H9 (cell line): ENCODE measurements around the gene CKS2. TPM values are rescaled to one million over a fixed set of nuclear protein-coding genes. Genes with fewer than 3 reads are reported as not detected.
"Not testable (repeated sequence)": the region's sequence is repeated elsewhere in the genome, so short reads cannot be mapped to it uniquely, and the experiment has no call there.

Source experiments
- DNase-seq: peaks from one replicate; pipeline ENCODE4 v3.0.0-alpha.2; 2017
- H2AFZ ChIP-seq: one replicate; pipeline ENCODE4 v1.6.1; 2013; ENCODE audit warnings: mild to moderate bottlenecking, low read length, control low read depth, moderate library complexity
- H2AK5ac ChIP-seq: 2 replicates; pipeline ENCODE4 v1.6.1; 2013; ENCODE audit warnings: low read length, control low read depth, mixed read lengths; ENCODE audit not compliant: insufficient read length
- H2BK120ac ChIP-seq: one replicate; pipeline ENCODE4 v1.6.1; 2013; ENCODE audit warnings: low read depth, mild to moderate bottlenecking, low read length, control low read depth, inconsistent platforms; ENCODE audit not compliant: poor library complexity, severe bottlenecking
- H2BK12ac ChIP-seq: 2 replicates; pipeline ENCODE4 v1.6.1; 2013; ENCODE audit warnings: low read length, control low read depth, mixed read lengths, low read depth; ENCODE audit not compliant: insufficient read length
- H2BK15ac ChIP-seq: 2 replicates; pipeline ENCODE4 v1.6.1; 2013; ENCODE audit warnings: low read depth, low read length, control low read depth
- H2BK20ac ChIP-seq: one replicate; pipeline ENCODE4 v1.6.1; 2013; ENCODE audit warnings: low read depth, mild to moderate bottlenecking, low read length, control low read depth, inconsistent platforms; ENCODE audit not compliant: poor library complexity, severe bottlenecking
- H2BK5ac ChIP-seq: 2 replicates; pipeline ENCODE4 v1.6.1; 2013; ENCODE audit warnings: low read length, control low read depth, mixed read lengths; ENCODE audit not compliant: insufficient read length
- H3K14ac ChIP-seq: 2 replicates; pipeline ENCODE4 v1.6.1; 2013; ENCODE audit warnings: low read length, control low read depth; ENCODE audit not compliant: insufficient read depth
- H3K18ac ChIP-seq: 2 replicates; pipeline ENCODE4 v1.6.1; 2013; ENCODE audit warnings: low read depth, mild to moderate bottlenecking, mixed read lengths, low read length, control low read depth; ENCODE audit not compliant: insufficient read length
- H3K23ac ChIP-seq: 2 replicates; pipeline ENCODE4 v1.6.1; 2013; ENCODE audit warnings: low read length, control low read depth, mixed read lengths, low read depth; ENCODE audit not compliant: insufficient read length
- H3K23me2 ChIP-seq: 2 replicates; pipeline ENCODE4 v1.6.1; 2013; ENCODE audit warnings: low read depth, mild to moderate bottlenecking, mixed read lengths, low read length, control low read depth; ENCODE audit not compliant: insufficient read length, poor library complexity, severe bottlenecking
- H3K27ac ChIP-seq: 2 replicates; pipeline ENCODE4 v1.5.1; 2013; ENCODE audit warnings: low read length, control low read depth, mixed read lengths, low read depth; ENCODE audit not compliant: insufficient read length
- H3K27me3 ChIP-seq: 2 replicates; pipeline ENCODE4 v1.6.1; 2013; ENCODE audit warnings: low read length, control low read depth, inconsistent platforms; ENCODE audit not compliant: insufficient read depth
- H3K4ac ChIP-seq: 2 replicates; pipeline ENCODE4 v1.6.1; 2013; ENCODE audit warnings: low read depth, mild to moderate bottlenecking, control low read depth, inconsistent platforms, low read length, moderate library complexity
- H3K4me1 ChIP-seq: 2 replicates; pipeline ENCODE4 v1.6.1; 2013; ENCODE audit warnings: low read length, control low read depth, inconsistent platforms; ENCODE audit not compliant: insufficient read depth
- H3K4me2 ChIP-seq: 2 replicates; pipeline ENCODE4 v1.6.1; 2013; ENCODE audit warnings: low read length, control low read depth, mixed read lengths; ENCODE audit not compliant: insufficient read length, insufficient read depth
- H3K56ac ChIP-seq: 2 replicates; pipeline ENCODE4 v1.6.1; 2013; ENCODE audit warnings: low read depth, mild to moderate bottlenecking, mixed read lengths, low read length, control low read depth; ENCODE audit not compliant: insufficient read length
- H3K79me1 ChIP-seq: 2 replicates; pipeline ENCODE4 v1.6.1; 2013; ENCODE audit warnings: low read depth, mild to moderate bottlenecking, moderate library complexity, low read length, control low read depth, inconsistent platforms; ENCODE audit not compliant: insufficient read depth, poor library complexity, severe bottlenecking
- H3K79me2 ChIP-seq: 2 replicates; pipeline ENCODE4 v1.6.1; 2013; ENCODE audit warnings: low read length, control low read depth, inconsistent platforms; ENCODE audit not compliant: insufficient read depth
- H3K9ac ChIP-seq: 2 replicates; pipeline ENCODE4 v1.6.1; 2013; ENCODE audit warnings: low read length, control low read depth, mixed read lengths; ENCODE audit not compliant: insufficient read length; ENCODE audit errors: extremely low read depth
- H3K9me3 ChIP-seq: one replicate; pipeline ENCODE4 v1.6.1; 2013; ENCODE audit warnings: low read depth, low read length, inconsistent platforms; ENCODE audit not compliant: control insufficient read depth
- H3T11ph ChIP-seq: one replicate; pipeline ENCODE4 v1.6.1; 2013; ENCODE audit warnings: mild to moderate bottlenecking, low read length, control low read depth, inconsistent platforms
- H4K20me1 ChIP-seq: one replicate; pipeline ENCODE4 v1.6.1; 2013; ENCODE audit not compliant: control insufficient read depth, insufficient read length, insufficient read depth
- H4K5ac ChIP-seq: 2 replicates; pipeline ENCODE4 v1.6.1; 2013; ENCODE audit warnings: low read depth, mild to moderate bottlenecking, mixed read lengths, low read length, control low read depth; ENCODE audit not compliant: insufficient read length
- H4K8ac ChIP-seq: replicated peaks from 2 replicates; pipeline ENCODE4 v1.6.1; 2013; ENCODE audit warnings: low read length, control low read depth, mixed read lengths, low read depth; ENCODE audit not compliant: insufficient read length
- H4K91ac ChIP-seq: 2 replicates; pipeline ENCODE4 v1.6.1; 2013; ENCODE audit warnings: low read depth, mild to moderate bottlenecking, moderate library complexity, mixed read lengths, low read length, control low read depth; ENCODE audit not compliant: insufficient read length
- H3K27ac Mint-ChIP-seq, 3 experiments: 2 replicates in 2 of 3; 3 replicates in 1 of 3; pipeline ENCODE4 v1.8.0; 2020 to 2021; ENCODE audit warnings: mixed read lengths in 3 of 3, mild to moderate bottlenecking in 1 of 3, moderate library complexity in 1 of 3
- H3K27me3 Mint-ChIP-seq: 2 replicates; pipeline ENCODE4 v1.8.0; 2021; ENCODE audit warnings: low read depth, mild to moderate bottlenecking, moderate library complexity, mixed read lengths
- H3K36me3 Mint-ChIP-seq, 3 experiments: 2 replicates in 2 of 3; 3 replicates in 1 of 3; pipeline ENCODE4 v1.8.0; 2020 to 2021; ENCODE audit warnings: low read depth in 3 of 3, mixed read lengths in 3 of 3; ENCODE audit not compliant: insufficient read depth in 1 of 3
- H3K4me1 Mint-ChIP-seq, 2 experiments: 2 replicates each; pipeline ENCODE4 v1.8.0; 2020; ENCODE audit warnings: mixed read lengths in 2 of 2
- H3K4me3 Mint-ChIP-seq, 2 experiments: 2 replicates in 1 of 2; 3 replicates in 1 of 2; pipeline ENCODE4 v1.8.0; 2020 to 2021; ENCODE audit warnings: mild to moderate bottlenecking in 2 of 2, mixed read lengths in 2 of 2, moderate library complexity in 1 of 2
- H3K9me3 Mint-ChIP-seq, 2 experiments: 2 replicates in 1 of 2; 3 replicates in 1 of 2; pipeline ENCODE4 v1.8.0; 2020; ENCODE audit warnings: mild to moderate bottlenecking in 2 of 2, mixed read lengths in 2 of 2, moderate library complexity in 1 of 2
- CTCF ChIP-seq: fragments of 200-600 bp; sonication (generic); conservative IDR thresholded peaks from 3 replicates; pipeline ENCODE4 v1.8.0; 2021; ENCODE audit warnings: antibody characterized with exemption, mild to moderate bottlenecking
- WGBS: extraction: QIAGEN DNeasy Blood & Tissue Kit; methylation state at CpG from one replicate; pipeline ENCODE4 v1.1.7; 2013; ENCODE audit warnings: missing lambda C conversion rate, low lambda C conversion rate, mixed read lengths; ENCODE audit not compliant: insufficient read length; ENCODE audit errors: extremely low coverage; 5-methylcytosine and 5-hydroxymethylcytosine counted together
- total RNA-seq: library from RNA; stranded (reverse); gene quantifications from 2 replicates; pipeline ENCODE4 v1.2.1, GENCODE V29; 2021

CKS2 gene
- total RNA-seq, 1 experiment from 2014 or later: 211 TPM

GRCh38 chr9:89295400-89295799 lies 15.6 kb upstream of the CKS2 start:
- H2AFZ ChIP-seq: no peak overlapping the region
- TF ChIP-seq CTCF: no peak
- H2BK12ac ChIP-seq: no peak overlapping the region
- H3T11ph ChIP-seq: no peak overlapping the region
- H3K18ac ChIP-seq: no peak overlapping the region
- no peak overlapping the region for H3K9ac ChIP-seq
- peaks cover 8% of the 10 kb centered on the region for H3K9me3 ChIP-seq
- H3K27ac ChIP-seq: no peak overlapping the region
- no peak overlapping the region for H2AK5ac ChIP-seq
- no peak overlapping the region for H2BK15ac ChIP-seq
- no peak overlapping the region for H2BK20ac ChIP-seq
- no peak overlapping the region for H3K23ac ChIP-seq
- Mint-ChIP-seq H3K36me3 (peaks cover 5 to 27% (median 9%) of the 10 kb centered on the region in 3 experiments), H3K9me3 (peaks cover 25 to 27% of the 10 kb centered on the region in 2 experiments), H3K27ac (peak overlapping the region; percentile 63 to 95 (median 90); a peak in 6 of 7 replicates), H3K4me3 (peak overlapping the region in 1 of 2 experiments; percentile 49; a peak in 2 of 5 replicates), H3K4me1 (peaks cover 10% of the 10 kb centered on the region in 2 experiments), H3K27me3 (no peaks in the 10 kb centered on the region)
- no peak overlapping the region for H3K4ac ChIP-seq
- no peaks in the 10 kb centered on the region for H3K4me1 ChIP-seq
- no peak overlapping the region for H2BK120ac ChIP-seq
- no peak overlapping the region for H2BK5ac ChIP-seq
- WGBS: no CpG with 5 or more reads among the region's 5 CpGs
- H4K20me1 ChIP-seq: no peaks in the 10 kb centered on the region
- H4K5ac ChIP-seq: no peak overlapping the region
- H3K4me2 ChIP-seq: no peak overlapping the region
- H4K91ac ChIP-seq: no peak overlapping the region
- no peak overlapping the region for H3K56ac ChIP-seq
- no peaks in the 10 kb centered on the region for H3K27me3 ChIP-seq
- no peak for DNase-seq
- no peak overlapping the region for H3K14ac ChIP-seq
- H3K79me1 ChIP-seq: no peaks in the 10 kb centered on the region
- H3K23me2 ChIP-seq: no peaks in the 10 kb centered on the region
- no peaks in the 10 kb centered on the region for H3K79me2 ChIP-seq
- no peak overlapping the region for H4K8ac ChIP-seq

- not testable (repeated sequence) for H3K23ac ChIP-seq, H3K56ac ChIP-seq, H3K18ac ChIP-seq, DNase-seq, H3K27me3 Mint-ChIP-seq, H4K8ac ChIP-seq, H3K9me3 Mint-ChIP-seq, H3K27me3 ChIP-seq, H3K4me3 Mint-ChIP-seq, H3K4me2 ChIP-seq, H2BK15ac ChIP-seq, H3K27ac Mint-ChIP-seq, H3K79me1 ChIP-seq, H2AFZ ChIP-seq, H4K20me1 ChIP-seq, H3K4me1 Mint-ChIP-seq, H2BK5ac ChIP-seq, H3T11ph ChIP-seq, H3K23me2 ChIP-seq, H3K27ac ChIP-seq, H4K5ac ChIP-seq, H3K79me2 ChIP-seq, H2BK120ac ChIP-seq, H3K4ac ChIP-seq, H3K9me3 ChIP-seq, H2BK20ac ChIP-seq, H4K91ac ChIP-seq, H2BK12ac ChIP-seq, H3K9ac ChIP-seq, H3K14ac ChIP-seq, H2AK5ac ChIP-seq, H3K4me1 ChIP-seq
- no CpG with 5 or more reads among the region's 2 CpGs for WGBS
- H3K36me3 Mint-ChIP-seq: peaks cover 0 to 16% (median 2%) of the 10 kb centered on the region in 3 experiments; a peak in 4 of 7 replicates
These were observed 9.0 kb upstream of the CKS2 start for GRCh38 chr9:89301996-89302395.
